Neuronal stem cell (in vitro differentiated cells): Measurements from ENCODE around the gene NDUFB3. TPM values are rescaled to one million over a fixed set of nuclear protein-coding genes. Genes with fewer than 3 reads are reported as not detected.
"Not testable (repeated sequence)": the region's sequence is repeated elsewhere in the genome, so short reads cannot be mapped to it uniquely, and the experiment has no call there.

Source experiments
- DNase-seq: peaks from one replicate; pipeline ENCODE4 v3.0.0-alpha.2; 2013; ENCODE audit warnings: low spot score
- H2AFZ ChIP-seq: one replicate; pipeline ENCODE4 v1.6.1; 2013; ENCODE audit warnings: mild to moderate bottlenecking, low read length, inconsistent platforms
- H2AK5ac ChIP-seq: 2 replicates; pipeline ENCODE4 v1.6.1; 2013; ENCODE audit warnings: low read depth, mild to moderate bottlenecking, inconsistent platforms, low read length, moderate library complexity, mixed read lengths
- H2BK120ac ChIP-seq: 2 replicates; pipeline ENCODE4 v1.6.1; 2013; ENCODE audit warnings: low read depth, mild to moderate bottlenecking, inconsistent platforms, low read length, moderate library complexity, mixed read lengths
- H2BK12ac ChIP-seq: one replicate; pipeline ENCODE4 v1.6.1; 2013; ENCODE audit warnings: low read length, inconsistent platforms
- H2BK15ac ChIP-seq: 2 replicates; pipeline ENCODE4 v1.6.1; 2013; ENCODE audit warnings: mild to moderate bottlenecking, low read length, inconsistent platforms, mixed read lengths
- H2BK5ac ChIP-seq: one replicate; pipeline ENCODE4 v1.6.1; 2013; ENCODE audit warnings: inconsistent platforms, mild to moderate bottlenecking, low read length, moderate library complexity
- H3K14ac ChIP-seq: one replicate; pipeline ENCODE4 v1.6.1; 2013; ENCODE audit warnings: low read length, inconsistent platforms
- H3K18ac ChIP-seq: 2 replicates; pipeline ENCODE4 v1.6.1; 2013; ENCODE audit warnings: low read length, inconsistent platforms
- H3K23ac ChIP-seq: 2 replicates; pipeline ENCODE4 v1.6.1; 2013; ENCODE audit warnings: low read depth, mild to moderate bottlenecking, mixed read lengths, low read length, inconsistent platforms; ENCODE audit not compliant: poor library complexity
- H3K27ac ChIP-seq: replicated peaks from 3 replicates; pipeline ENCODE4 v1.5.1; 2013; ENCODE audit warnings: low read length, inconsistent platforms
- H3K27me3 ChIP-seq, 3 experiments: 2 replicates each; pipeline ENCODE4 v1.6.1; 2013; ENCODE audit warnings: low read length in 3 of 3, mild to moderate bottlenecking in 2 of 3, inconsistent platforms in 1 of 3, low read depth in 1 of 3, mixed read lengths in 1 of 3, moderate library complexity in 1 of 3; ENCODE audit not compliant: control insufficient read depth in 3 of 3, insufficient read depth in 3 of 3
- H3K36me3 ChIP-seq, 2 donors: replicated peaks in 1 of 2; 2 replicates each; pipeline ENCODE4 v1.6.1; 2013; ENCODE audit warnings: low read length in 2 of 2; ENCODE audit not compliant: control insufficient read depth in 2 of 2, insufficient read depth in 2 of 2
- H3K4ac ChIP-seq: 2 replicates; pipeline ENCODE4 v1.6.1; 2013; ENCODE audit warnings: inconsistent platforms, mild to moderate bottlenecking, low read length, moderate library complexity
- H3K4me1 ChIP-seq, 2 donors: 1 replicate in 1 of 2; 2 replicates in 1 of 2; pipeline ENCODE4 v1.6.1; 2013; ENCODE audit warnings: low read length in 2 of 2, low read depth in 1 of 2; ENCODE audit not compliant: control insufficient read depth in 2 of 2, insufficient read depth in 1 of 2
- H3K4me2 ChIP-seq: one replicate; pipeline ENCODE4 v1.6.1; 2013; ENCODE audit warnings: mild to moderate bottlenecking, low read length, inconsistent platforms; ENCODE audit not compliant: insufficient read depth, poor library complexity, severe bottlenecking
- H3K4me3 ChIP-seq, 2 donors: 2 replicates each; pipeline ENCODE4 v1.5.1; 2013; ENCODE audit warnings: low read length in 2 of 2, mild to moderate bottlenecking in 2 of 2, inconsistent platforms in 1 of 2, moderate library complexity in 1 of 2
- H3K79me1 ChIP-seq: one replicate; pipeline ENCODE4 v1.6.1; 2013; ENCODE audit warnings: low read depth, mild to moderate bottlenecking, inconsistent platforms, low read length, moderate library complexity
- H3K9ac ChIP-seq: one replicate; pipeline ENCODE4 v1.6.1; 2013; ENCODE audit warnings: mild to moderate bottlenecking, low read depth, low read length, inconsistent platforms; ENCODE audit not compliant: poor library complexity
- H3K9me3 ChIP-seq, 2 donors: replicated peaks in 1 of 2; 2 replicates each; pipeline versions ENCODE3 to v1.6.1; 2013; ENCODE audit warnings: low read length in 2 of 2, mild to moderate bottlenecking in 2 of 2, inconsistent platforms in 1 of 2, low read depth in 1 of 2, mixed read lengths in 1 of 2, moderate library complexity in 1 of 2; ENCODE audit not compliant: control insufficient read depth in 2 of 2, insufficient read depth in 1 of 2
- H4K8ac ChIP-seq: one replicate; pipeline ENCODE4 v1.6.1; 2013; ENCODE audit warnings: low read depth, mild to moderate bottlenecking, inconsistent platforms, low read length, moderate library complexity
- H4K91ac ChIP-seq: one replicate; pipeline ENCODE4 v1.6.1; 2013; ENCODE audit warnings: low read length, low read depth, mild to moderate bottlenecking, inconsistent platforms; ENCODE audit not compliant: poor library complexity
- WGBS, 2 donors: extraction: QIAGEN DNeasy Blood & Tissue Kit; methylation state at CpG; one replicate each; pipeline ENCODE4 v1.1.7; 2013; ENCODE audit warnings: missing lambda C conversion rate in 2 of 2, mixed read lengths in 1 of 2; ENCODE audit not compliant: insufficient read length in 2 of 2, insufficient replicate concordance in 1 of 2; ENCODE audit errors: extremely low coverage in 2 of 2; 5-methylcytosine and 5-hydroxymethylcytosine counted together
- polyA plus RNA-seq, 2 experiments: library from polyadenylated mRNA; stranded (reverse); fragments of 200-250 nt; gene quantifications; one replicate each; pipeline ENCODE4 v1.2.3, GENCODE V29; 2013

NDUFB3 gene
- 120 TPM for polyA plus RNA-seq (2013, experiment 1 of 2)
- polyA plus RNA-seq (2013, experiment 2 of 2), result 120 TPM

DNA sequence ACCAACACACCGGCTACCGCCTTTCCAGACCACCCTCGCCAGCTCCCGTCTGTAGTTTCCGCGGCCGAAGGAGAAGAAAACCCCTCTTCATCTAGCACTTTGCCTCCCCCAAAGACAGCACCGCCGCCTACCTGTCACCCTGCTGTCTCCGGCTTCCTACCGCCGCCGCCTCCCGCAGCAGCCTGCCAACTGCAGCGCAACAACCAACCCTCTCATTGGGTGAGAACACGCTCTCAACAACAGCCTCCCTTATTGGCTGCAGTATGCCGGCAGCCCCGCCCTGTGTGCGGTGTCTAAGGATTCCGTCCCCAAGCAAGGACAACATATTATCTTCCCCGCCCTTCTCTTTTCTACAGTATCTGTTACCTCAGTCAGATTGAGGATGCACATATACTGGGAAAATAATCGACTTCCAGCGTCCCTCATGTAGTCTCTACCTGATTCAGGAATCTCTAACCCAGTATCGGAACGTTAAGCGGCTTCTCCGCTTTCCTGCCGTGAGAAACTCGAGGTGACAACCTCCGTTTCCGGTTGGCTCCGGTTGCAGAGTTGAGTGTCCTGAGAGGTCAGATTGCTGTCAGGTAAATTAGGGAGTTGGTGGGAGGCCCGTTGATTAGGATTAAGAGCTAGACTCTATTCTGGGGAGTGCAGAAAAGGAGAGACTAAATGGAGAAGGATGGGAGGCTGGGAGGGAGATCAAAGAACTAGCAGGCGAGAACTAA is at the start of gene NDUFB3, which contains the start of gene HYCC2:
Gene NDUFB3, plus strand, starts transcription at position 523 of the 722 bp plus-strand sequence. CDS start 6,882 bp downstream, outside the sequence.
Gene HYCC2, minus strand, starts transcription at position 193 of the 722 bp plus-strand sequence. CDS start 47,662 bp downstream, outside the sequence.
- peak within 1 kb of the TSS; percentile 70 to 88 for H3K4me3 ChIP-seq
- peak within 1 kb of the TSS; percentile 38 for H3K27ac ChIP-seq
- WGBS, 2 donors, result no CpG with 5 or more reads among the region's 34 CpGs
- peaks cover 3 to 13% of the 10 kb centered on the region in 2 donors for H3K4me1 ChIP-seq
- peak within 1 kb of the TSS; percentile 89 for H3K9ac ChIP-seq
- no peaks in the 10 kb centered on the region for H3K9me3 ChIP-seq
- H2BK120ac ChIP-seq, result no peak within 1 kb of the TSS
- no peak within 1 kb of the TSS for H2BK12ac ChIP-seq
- peak; percentile 95 for DNase-seq
- peaks cover 2% of the 10 kb centered on the region for H3K79me1 ChIP-seq
- no peak within 1 kb of the TSS for H3K23ac ChIP-seq
- no peak within 1 kb of the TSS for H4K8ac ChIP-seq
- no peak within 1 kb of the TSS for H4K91ac ChIP-seq
- peak within 1 kb of the TSS; percentile 84 for H2AFZ ChIP-seq
- H3K4ac ChIP-seq, result no peak within 1 kb of the TSS
- no peaks in the 10 kb centered on the region for H3K36me3 ChIP-seq
- H3K27me3 ChIP-seq, result no peaks in the 10 kb centered on the region
- peak within 1 kb of the TSS; percentile 79 for H3K4me2 ChIP-seq
- H2BK15ac ChIP-seq, result no peak within 1 kb of the TSS
- H3K18ac ChIP-seq, result peak within 1 kb of the TSS; percentile 13
- H2AK5ac ChIP-seq, result no peak within 1 kb of the TSS
- no peak within 1 kb of the TSS for H2BK5ac ChIP-seq
- no peak within 1 kb of the TSS for H3K14ac ChIP-seq

DNA sequence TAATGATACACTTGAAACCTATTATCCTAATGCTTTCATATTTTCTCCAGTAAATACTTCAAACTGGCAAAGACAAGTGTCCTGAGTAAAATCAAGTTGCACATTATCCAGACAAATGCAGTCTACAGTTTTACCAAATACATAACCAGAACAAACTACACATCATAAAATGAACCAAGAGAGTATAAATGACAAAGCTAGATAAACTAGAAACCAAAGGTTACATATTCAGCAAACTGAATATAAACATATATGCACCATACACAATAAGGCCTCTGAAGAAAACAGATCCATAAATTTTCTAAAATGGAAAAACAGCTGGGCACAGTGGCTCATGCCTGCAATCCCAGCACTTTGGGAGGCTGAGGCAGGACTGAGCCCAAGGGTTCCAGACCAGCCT is 47.3 kb upstream of the NDUFB3 start:
- H3K27ac ChIP-seq, result no peak overlapping the region
- no peak overlapping the region for H2BK120ac ChIP-seq
- H4K8ac ChIP-seq, result no peak overlapping the region
- H2AK5ac ChIP-seq, result no peak overlapping the region
- no peak overlapping the region for H3K4me3 ChIP-seq
- no peak overlapping the region for H2BK12ac ChIP-seq
- no peak for DNase-seq
- no peaks in the 10 kb centered on the region for H3K79me1 ChIP-seq
- H2BK15ac ChIP-seq, result no peak overlapping the region
- H3K4ac ChIP-seq, result no peak overlapping the region
- no peak overlapping the region for H2BK5ac ChIP-seq
- no peak overlapping the region for H4K91ac ChIP-seq
- H3K18ac ChIP-seq, result no peak overlapping the region
- H3K4me1 ChIP-seq, result no peaks in the 10 kb centered on the region
- no peak overlapping the region for H3K23ac ChIP-seq
- H3K36me3 ChIP-seq, result peaks cover 0 to 10% of the 10 kb centered on the region in 2 donors
- no peak overlapping the region for H3K9ac ChIP-seq
- no peak overlapping the region for H3K4me2 ChIP-seq
- H2AFZ ChIP-seq, result no peak overlapping the region
- H3K9me3 ChIP-seq, result peaks cover 2 to 3% of the 10 kb centered on the region in 2 donors
- no peaks in the 10 kb centered on the region for H3K27me3 ChIP-seq
- no peak overlapping the region for H3K14ac ChIP-seq

GRCh38 chr2:201034355-201034754 is 37.4 kb upstream of the NDUFB3 start:
- H2BK15ac ChIP-seq, H3K9me3 ChIP-seq, H2BK5ac ChIP-seq, H3K4me3 ChIP-seq, H4K8ac ChIP-seq, H3K4me1 ChIP-seq, H3K18ac ChIP-seq, H2BK12ac ChIP-seq, H3K36me3 ChIP-seq, H2AFZ ChIP-seq, H3K14ac ChIP-seq, H3K27ac ChIP-seq, H3K9ac ChIP-seq, H4K91ac ChIP-seq, H3K79me1 ChIP-seq, H3K27me3 ChIP-seq, H2BK120ac ChIP-seq, H3K4me2 ChIP-seq, H3K23ac ChIP-seq, H3K4ac ChIP-seq, DNase-seq, H2AK5ac ChIP-seq: not testable (repeated sequence)
- WGBS, 2 donors, result no CpG with 5 or more reads among the region's 2 CpGs

GRCh38 chr2:201038361-201038760 is 33.4 kb upstream of the NDUFB3 start:
- not testable (repeated sequence) for H4K91ac ChIP-seq, H3K23ac ChIP-seq, DNase-seq, H3K36me3 ChIP-seq, H3K4ac ChIP-seq, H3K9me3 ChIP-seq, H3K18ac ChIP-seq, H3K9ac ChIP-seq, H3K4me2 ChIP-seq, H3K27me3 ChIP-seq, H2BK120ac ChIP-seq, H3K4me3 ChIP-seq, H2BK12ac ChIP-seq, H2BK5ac ChIP-seq, H2BK15ac ChIP-seq, H2AFZ ChIP-seq, H3K27ac ChIP-seq, H2AK5ac ChIP-seq, H3K79me1 ChIP-seq, H3K14ac ChIP-seq, H3K4me1 ChIP-seq, H4K8ac ChIP-seq
- WGBS, 2 donors, result no CpG with 5 or more reads among the region's 4 CpGs
